HG02970 (cell line): ENCODE data around the gene KRT73.
"Not testable (repeated sequence)": the region's sequence is repeated elsewhere in the genome, so short reads cannot be mapped to it uniquely, and the experiment has no call there.

Source experiments
- ATAC-seq: cut with Tn5 transposase; IDR thresholded peaks from one replicate; pipeline ENCODE4 v1.9.1; 2021; ENCODE audit warnings: mild to moderate bottlenecking, moderate library complexity, moderate number of reproducible peaks; ENCODE audit not compliant: unreplicated experiment, low FRiP score

KRT73 gene

GRCh38 chr12:52603314-52603713 is 15.0 kb downstream of the KRT73 start:
- no peak for ATAC-seq

DNA sequence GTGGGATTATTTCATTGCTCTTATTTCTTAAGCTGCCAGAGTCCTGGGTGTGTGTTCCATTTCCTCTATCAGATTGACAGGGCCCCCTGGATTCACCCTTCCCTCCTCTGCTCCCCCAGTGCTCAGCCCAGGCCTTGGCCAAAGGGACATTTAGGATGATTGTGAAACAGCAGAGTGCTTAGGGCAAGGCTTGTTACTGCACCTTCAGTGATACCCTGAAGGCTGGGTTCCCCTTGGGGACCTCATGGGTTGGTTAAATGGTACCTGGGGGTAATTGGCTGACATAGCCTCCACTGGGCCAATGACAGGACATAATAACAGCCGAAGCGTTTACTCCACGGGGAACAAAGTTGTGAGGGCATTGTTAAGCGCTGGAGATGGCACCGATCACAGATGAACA is 15.8 kb downstream of the KRT73 start:
- ATAC-seq = no peak

DNA sequence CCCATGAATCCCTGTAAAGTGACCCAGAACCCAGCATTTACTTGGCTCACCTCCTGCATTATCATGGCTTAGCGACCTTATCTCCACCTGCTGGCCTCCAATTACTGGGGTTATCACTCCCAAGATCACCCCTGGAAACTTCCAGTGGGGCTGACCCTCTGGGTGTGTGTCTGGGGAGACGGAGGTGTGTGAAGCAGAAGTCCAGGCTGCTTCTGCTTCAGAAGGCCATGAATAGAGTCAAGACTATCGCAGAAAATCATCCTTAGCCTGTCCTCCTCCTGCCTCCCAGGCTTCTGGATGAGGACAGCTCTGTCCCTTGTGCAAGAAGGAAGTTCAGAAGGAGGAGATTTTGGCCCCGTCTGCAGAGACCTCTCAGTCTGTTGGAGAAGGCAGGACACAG is 16.7 kb downstream of the KRT73 start:
- no peak for ATAC-seq

DNA sequence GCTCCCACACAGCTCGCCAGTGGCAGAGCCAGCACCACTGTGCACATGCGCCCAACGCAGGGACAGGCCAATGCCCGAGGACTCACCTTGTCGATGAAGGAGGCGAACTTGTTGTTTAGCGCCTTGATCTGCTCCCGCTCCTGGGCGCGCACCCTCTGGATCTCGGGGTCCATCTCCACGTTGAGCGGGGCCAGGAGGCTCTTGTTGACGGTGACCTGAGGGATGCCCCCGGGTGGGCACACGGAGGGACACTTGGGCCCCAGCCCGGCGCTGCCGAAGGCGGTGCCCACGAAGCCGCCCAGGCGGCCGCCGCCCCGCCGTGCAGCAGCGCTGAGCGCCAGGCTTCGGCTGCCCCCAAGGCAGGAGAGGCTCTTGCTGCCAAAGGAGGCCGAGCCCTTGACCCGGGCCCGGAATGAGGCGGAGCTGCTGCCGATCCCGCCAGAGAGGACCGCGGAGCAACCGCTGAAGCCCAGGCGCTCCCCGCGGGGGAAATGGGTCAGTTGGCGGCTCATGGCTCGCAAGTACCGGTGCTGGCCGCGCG is 17.3 kb downstream of the KRT73 start, which contains the start of gene KRT72:
Gene KRT72, minus strand, starts transcription at position 523 of the 541 bp plus-strand sequence. Its CDS starts 11 bp downstream, at position 512.
- ATAC-seq = no peak

DNA sequence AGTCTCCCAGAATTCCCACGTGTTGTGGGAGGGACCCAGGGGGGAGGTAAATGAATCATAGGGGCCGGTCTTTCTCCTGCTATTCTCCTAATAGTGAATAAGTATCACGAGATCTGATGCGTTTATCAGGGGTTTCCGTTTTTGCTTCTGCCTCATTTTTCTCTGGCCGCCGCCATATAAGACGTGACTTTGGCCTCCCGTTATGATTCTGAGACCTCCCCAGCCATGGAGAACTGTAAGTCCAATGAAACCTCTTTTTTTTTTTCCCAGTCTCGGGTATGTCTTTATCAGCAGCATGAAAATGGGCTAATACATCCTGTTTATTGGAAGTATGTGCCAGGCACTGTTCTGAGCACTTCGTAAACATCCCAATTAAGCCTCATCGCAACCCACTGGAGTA is 17.9 kb downstream of the KRT73 start:
- ATAC-seq = no peak

DNA sequence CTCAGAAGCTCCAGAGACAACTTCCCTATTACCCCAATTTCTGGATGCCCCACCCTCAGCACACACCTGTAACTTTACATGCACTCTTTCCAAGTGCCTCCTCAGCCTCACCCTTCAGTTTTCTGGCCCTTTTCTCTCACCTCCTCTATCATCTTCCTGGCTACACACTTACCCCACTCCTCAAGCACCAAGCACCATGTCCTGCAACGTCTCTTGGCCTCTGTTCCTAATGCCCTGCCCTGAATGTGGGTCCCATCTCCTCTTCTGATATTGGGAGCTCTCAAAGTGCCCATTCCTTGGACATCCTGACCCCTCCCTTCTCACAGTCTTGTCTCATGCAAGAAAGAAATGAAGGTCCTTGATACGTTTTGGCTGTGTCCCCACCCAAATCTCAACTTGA is 18.3 kb downstream of the KRT73 start:
- no peak for ATAC-seq

GRCh38 chr12:52598966-52599365 is 19.4 kb downstream of the KRT73 start:
- ATAC-seq = no peak

DNA sequence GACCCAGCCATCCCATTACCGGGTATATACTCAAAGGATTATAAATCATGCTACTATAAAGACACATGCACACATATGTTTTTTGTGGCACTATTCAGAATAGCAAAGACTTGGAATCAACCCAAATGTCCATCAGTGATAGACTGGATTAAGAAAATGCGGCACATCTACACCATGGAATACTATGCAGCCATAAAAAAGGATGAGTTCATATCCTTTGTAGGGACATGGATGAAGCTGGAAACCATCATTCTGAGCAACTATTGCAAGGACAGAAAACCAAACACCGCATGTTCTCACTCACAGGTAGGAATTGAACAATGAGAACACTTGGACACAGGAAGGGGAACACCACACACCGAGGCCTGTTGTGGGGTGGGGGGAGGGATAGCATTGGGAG is 24.1 kb downstream of the KRT73 start:
- not testable (repeated sequence) for ATAC-seq

GRCh38 chr12:52591521-52591920 is 26.8 kb downstream of the KRT73 start:
- no peak for ATAC-seq

DNA sequence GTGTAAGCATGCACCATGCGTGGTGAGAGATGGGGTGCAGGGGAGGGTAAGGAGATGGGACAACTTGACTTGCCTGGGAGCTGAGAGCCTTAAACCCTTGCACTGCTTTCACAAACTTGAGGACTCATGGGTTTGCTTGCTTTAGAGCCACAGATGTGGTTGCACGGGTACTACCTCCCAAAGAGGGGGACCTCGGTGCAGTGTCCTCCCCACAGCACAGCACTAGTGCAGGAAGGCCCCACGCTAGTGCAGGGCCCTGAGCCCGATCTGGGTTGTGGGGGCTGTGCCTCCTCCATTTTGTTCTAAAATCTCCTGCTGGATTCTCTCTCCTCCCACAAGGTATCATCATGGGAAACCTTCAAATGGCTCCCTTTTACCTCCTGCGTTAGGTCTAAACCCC is 28.3 kb downstream of the KRT73 start:
- no peak for ATAC-seq

DNA sequence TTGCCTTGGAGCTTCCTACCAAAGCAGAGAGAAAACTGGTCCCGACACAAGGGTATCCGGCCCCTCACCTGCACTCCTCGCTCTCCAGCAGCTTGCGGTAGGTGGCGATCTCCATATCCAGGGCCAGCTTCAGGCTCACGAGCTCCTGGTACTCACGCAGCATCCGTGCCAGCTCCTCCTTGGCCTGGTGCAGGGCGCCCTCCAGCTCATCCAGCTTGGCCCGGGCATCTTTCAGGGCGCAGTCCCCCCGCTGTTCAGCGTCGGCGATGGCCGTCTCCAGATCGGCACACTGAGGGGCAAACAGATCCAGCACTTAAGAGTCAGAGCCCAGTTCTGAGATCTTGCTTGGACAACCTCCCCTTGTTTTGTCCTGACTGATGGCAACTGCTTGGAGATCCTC is 30.8 kb downstream of the KRT73 start:
- no peak for ATAC-seq

DNA sequence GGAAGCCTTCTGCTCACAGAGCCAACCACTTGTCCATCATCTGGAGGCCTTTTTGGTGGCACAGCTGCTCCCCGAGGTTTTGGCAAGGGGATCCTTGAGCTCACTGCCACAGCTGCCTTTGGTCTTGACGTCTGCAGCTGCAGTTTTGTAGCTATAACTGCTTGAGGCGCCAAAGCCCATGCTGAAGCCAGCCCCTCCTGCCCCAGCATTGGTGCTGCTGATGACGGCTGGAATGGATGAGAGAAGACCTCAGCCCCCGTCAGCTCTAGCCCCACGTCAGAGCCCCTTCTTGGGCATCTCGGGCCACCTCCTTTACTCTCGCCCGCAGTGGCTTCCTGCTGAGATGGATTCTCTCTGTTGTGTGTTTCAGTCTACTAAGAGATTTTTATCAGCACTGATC is 32.4 kb downstream of the KRT73 start:
- no peak for ATAC-seq

DNA sequence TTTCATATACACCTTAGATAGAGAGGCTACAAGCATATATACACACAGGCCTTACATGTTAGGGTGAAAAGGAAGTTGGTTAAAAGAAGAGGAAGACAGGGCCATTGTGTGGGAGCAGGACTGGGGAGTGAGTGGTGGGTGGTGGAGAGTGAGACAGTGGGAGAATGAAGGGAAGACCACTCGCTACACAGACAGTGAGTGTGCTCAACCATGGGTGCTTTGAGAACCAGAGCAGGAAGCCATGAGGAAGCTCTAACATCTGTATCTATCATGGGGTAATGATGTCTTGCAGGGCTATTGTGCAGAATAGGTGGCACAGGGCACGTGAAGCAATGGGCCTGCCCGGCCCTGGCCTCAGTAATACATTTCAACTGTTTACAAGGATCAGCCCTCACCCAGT is 33.3 kb downstream of the KRT73 start:
- no peak for ATAC-seq

- ATAC-seq = no peak
Observed at GRCh38 chr12:52584156-52584682, 34.1 kb downstream of the KRT73 start.

DNA sequence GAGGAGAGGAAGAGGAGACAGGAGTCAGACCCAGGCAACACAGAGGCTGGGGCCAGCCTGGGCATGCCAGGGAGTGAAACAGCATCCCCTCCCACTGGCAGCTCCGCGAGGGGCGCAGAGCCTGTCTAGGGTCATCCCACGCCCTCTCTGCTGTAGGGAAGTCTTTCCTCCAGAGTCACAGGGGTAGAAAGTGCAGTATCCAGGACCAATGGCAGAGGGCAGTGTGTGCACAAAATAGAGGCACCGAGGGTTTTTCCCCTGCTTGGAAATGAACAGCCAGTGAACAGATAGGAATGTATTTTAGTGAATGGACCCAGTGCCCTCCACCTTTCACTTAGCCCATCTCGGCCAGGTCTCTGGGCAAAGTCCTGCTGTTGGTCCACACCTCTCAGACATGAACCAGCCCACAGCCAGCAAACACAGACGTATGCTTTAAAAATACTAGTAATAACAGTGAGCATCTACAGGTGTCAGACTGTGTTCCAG is 35.3 kb downstream of the KRT73 start:
- no peak for ATAC-seq

DNA sequence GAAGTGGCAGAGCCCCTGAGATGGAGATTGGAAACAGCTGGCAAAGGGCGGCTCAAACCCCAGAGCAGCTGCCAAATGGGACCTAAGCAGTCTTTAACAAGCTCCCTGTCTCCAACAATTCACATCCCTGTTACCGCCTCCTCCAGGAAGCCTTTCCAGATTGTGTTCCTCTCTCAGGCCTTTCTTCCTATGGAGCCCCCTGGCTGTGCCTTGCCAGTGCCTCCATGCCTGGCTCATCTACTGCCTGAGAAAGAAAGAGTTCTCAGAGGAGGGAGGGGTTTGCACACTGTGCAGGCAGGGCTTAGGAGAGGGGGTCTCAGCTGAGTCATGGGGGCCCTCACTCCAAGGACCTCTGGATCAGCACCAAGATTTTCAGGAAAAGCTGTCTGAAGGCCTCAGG is 35.9 kb downstream of the KRT73 start:
- ATAC-seq = no peak

DNA sequence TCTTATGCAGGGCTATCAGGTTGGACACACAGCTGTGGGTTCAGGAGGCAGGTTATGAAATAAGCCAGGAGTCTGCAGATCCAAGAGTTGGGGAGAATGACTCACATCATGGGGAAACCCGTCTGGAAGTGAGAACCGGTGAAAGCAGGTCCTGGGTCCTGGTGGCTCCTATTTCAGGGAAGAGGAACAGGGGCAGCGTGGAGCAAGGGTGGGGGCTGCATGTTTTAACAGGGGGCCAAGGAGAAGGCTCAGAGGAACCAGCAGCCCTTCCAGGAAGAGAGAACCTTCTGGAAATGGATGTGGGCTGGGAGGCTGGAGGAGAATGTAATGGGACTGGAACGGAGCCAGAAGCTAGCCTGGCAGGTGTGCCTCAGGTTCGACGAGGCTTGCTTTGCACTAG is 36.9 kb downstream of the KRT73 start:
- no peak for ATAC-seq

DNA sequence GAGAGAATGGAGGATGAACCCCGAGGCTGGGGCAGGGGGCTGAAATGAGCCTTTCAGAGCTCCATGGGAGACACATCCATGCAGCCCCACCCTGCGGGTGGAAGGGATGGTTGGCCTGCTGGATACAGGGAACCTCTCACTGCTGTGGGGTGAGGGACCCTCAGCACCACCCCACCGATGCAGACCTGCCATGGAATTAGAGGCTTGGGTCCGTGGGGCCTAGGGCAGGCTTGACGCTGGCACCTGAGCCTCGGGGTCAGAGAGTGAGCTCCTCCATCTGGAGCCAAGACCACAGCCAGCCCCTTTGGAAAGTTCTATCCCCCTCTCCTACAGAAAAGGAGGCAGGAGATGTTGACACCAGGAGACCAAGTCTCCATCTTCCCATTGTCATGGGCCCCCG is 37.3 kb downstream of the KRT73 start:
- ATAC-seq = no peak

GRCh38 chr12:52580496-52580895 is 37.9 kb downstream of the KRT73 start:
- ATAC-seq = no peak

DNA sequence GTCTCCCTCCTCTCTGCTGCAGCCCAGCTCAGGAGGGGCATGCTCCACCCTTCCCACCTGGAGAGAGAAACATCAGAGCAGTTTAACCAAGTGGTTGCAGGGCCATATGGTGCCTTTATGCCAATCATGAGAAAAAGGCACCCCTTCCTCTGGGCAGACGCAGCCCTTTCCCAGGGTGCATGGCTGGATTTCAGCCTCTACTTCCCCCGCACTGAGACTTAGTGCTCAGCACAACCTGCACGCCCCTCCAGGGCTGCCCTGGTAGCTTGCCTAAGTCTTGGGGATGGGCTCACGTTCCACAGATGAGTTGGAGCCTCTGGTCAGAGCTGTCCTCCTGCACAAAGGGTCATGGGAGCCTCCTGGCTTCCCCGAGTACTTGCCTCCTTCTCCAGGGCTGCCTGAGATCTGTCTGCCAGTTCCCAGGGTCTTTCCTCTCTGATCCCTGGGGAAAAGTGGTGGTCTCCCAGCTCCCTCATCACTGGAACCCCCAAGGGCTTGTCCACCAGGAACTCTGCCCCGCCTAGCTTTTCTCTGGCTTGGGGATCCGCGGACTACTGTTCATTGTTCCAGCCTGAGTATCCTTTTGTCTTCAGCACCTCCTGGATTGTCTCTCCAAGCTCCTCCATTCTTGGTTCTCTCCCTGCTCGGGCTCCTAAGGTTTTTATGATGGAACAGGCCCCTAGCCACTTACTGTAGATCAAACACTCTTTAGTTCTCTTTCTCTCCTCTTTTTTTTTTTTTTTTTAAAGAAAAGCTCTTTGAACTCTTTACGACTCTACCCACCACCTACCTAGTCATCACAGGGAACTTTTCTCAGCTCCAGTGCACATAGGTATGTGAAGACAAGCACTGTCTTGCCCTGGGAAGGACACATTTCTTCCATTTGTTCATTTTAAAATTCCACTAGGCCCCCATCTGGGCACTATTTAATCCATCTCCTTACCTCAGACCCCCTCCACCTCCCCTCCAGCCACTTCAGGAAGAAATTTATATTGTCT is 38.6 kb downstream of the KRT73 start:
- ATAC-seq = no peak

GRCh38 chr12:52578469-52578868 is 39.9 kb downstream of the KRT73 start:
- no peak for ATAC-seq
